HG02610 (cell line): Measurements from ENCODE around the gene PSMA2.

Experiments
- ATAC-seq: cut with Tn5 transposase; IDR thresholded peaks from one replicate; pipeline ENCODE4 v1.9.1; 2021; ENCODE audit warnings: mild to moderate bottlenecking, moderate library complexity; ENCODE audit not compliant: unreplicated experiment

PSMA2 gene

GRCh38 chr7:42931834-42932651 is at the start of gene PSMA2, which contains the start of gene MRPL32:
PSMA2 (minus strand) TSS chr7:42932174; CDS start chr7:42932158, 16 bp downstream.
MRPL32 (plus strand) TSS chr7:42932376; CDS start chr7:42932387, 11 bp downstream.
- peak; percentile 99 for ATAC-seq

- ATAC-seq, result no peak
Observed at GRCh38 chr7:42981601-42982000, 49.6 kb upstream of the PSMA2 start.

GRCh38 chr7:42980514-42980913 is 48.5 kb upstream of the PSMA2 start:
- ATAC-seq, result no peak

- no peak for ATAC-seq
Observed at GRCh38 chr7:42980084-42980483, 48.1 kb upstream of the PSMA2 start.

- ATAC-seq, result no peak
Observed at GRCh38 chr7:42978496-42978895, 46.5 kb upstream of the PSMA2 start.

- ATAC-seq, result no peak
Observed at GRCh38 chr7:42976371-42976770, 44.4 kb upstream of the PSMA2 start.

- no peak for ATAC-seq
Observed at GRCh38 chr7:42972699-42973500, 40.9 kb upstream of the PSMA2 start.

- no peak for ATAC-seq
Observed at GRCh38 chr7:42967391-42967790, 35.4 kb upstream of the PSMA2 start.

GRCh38 chr7:42964849-42965805 is 33.2 kb upstream of the PSMA2 start:
- peak; percentile 54 for ATAC-seq

GRCh38 chr7:42964293-42964692 is 32.3 kb upstream of the PSMA2 start:
- ATAC-seq, result no peak

GRCh38 chr7:42961170-42961569 is 29.2 kb upstream of the PSMA2 start:
- peak; percentile 21 for ATAC-seq

- peak; percentile 68 for ATAC-seq
Observed at GRCh38 chr7:42960762-42961161, 28.8 kb upstream of the PSMA2 start.

GRCh38 chr7:42959549-42959948 is 27.6 kb upstream of the PSMA2 start:
- no peak for ATAC-seq

GRCh38 chr7:42956062-42956461 is 24.1 kb upstream of the PSMA2 start:
- no peak for ATAC-seq

GRCh38 chr7:42953994-42954393 is 22.0 kb upstream of the PSMA2 start:
- no peak for ATAC-seq

GRCh38 chr7:42952328-42952727 is 20.4 kb upstream of the PSMA2 start:
- no peak for ATAC-seq

GRCh38 chr7:42950417-42950816 is 18.4 kb upstream of the PSMA2 start:
- ATAC-seq, result no peak

GRCh38 chr7:42947521-42947920 is 15.5 kb upstream of the PSMA2 start:
- no peak for ATAC-seq

- no peak for ATAC-seq
Observed at GRCh38 chr7:42946627-42946950, 14.6 kb upstream of the PSMA2 start.

GRCh38 chr7:42945821-42946626 is 14.1 kb upstream of the PSMA2 start:
- peak; percentile 50 for ATAC-seq
